ENCODE data around the gene KIF22. TPM values are rescaled to one million over a fixed set of nuclear protein-coding genes. Genes with fewer than 3 reads are reported as not detected.

KIF22 gene
- polyA plus RNA-seq, 1 of the 3 experiments (the other 2 are of a cell fraction) = 64.1 TPM

- no peaks in the 10 kb centered on the region for H3K9me3 ChIP-seq
- peak within 1 kb of the TSS; percentile 89 for H2AFZ ChIP-seq (ENCODE audit: low read depth)
- H3K27me3 ChIP-seq (ENCODE audit: insufficient read depth) = no peaks in the 10 kb centered on the region
- H3K9me2 ChIP-seq = no peaks in the 10 kb centered on the region
- no peaks in the 10 kb centered on the region for H4K20me1 ChIP-seq (ENCODE audit: insufficient read depth)
- peaks cover 36% of the 10 kb centered on the region for H3F3A ChIP-seq (replicated peaks; ENCODE audit: insufficient read depth)
- CTCF ChIA-PET = interaction anchor here (0.5 to 14.0 kb wide), 27 partner anchors 8 to 602 kb away, joined by 3 to 129 read pairs (median 4); partner anchors contain the start of genes ASPHD1, KCTD13, KIF22 and SEZ6L2
- H3K4me1 ChIP-seq (ENCODE audit: control insufficient read depth in 1 of 2, insufficient read depth in 2 of 2, low read depth in 1 of 2, low read length in 1 of 2) = peaks cover 26 to 55% of the 10 kb centered on the region in 2 experiments; a peak in 3 of 4 replicates
- peak within 1 kb of the TSS; percentile 97 for H3K4me2 ChIP-seq
- peak; percentile 93 for DNase-seq
- POLR2A ChIA-PET = interaction anchor here (0.8 to 1.7 kb wide), 7 partner anchors 8 to 85 kb away, joined by 3 to 7 read pairs (median 4); partner anchors contain the start of genes CDIPT, KIF22, MAZ and SEZ6L2
- WGBS (ENCODE audit: low lambda C conversion rate) = 1% methylated on average over 39 of the region's 70 CpGs
- peak within 1 kb of the TSS; percentile 64 to 94 for H3K27ac ChIP-seq (ENCODE audit: low read depth in 2 of 2, low read length in 1 of 2)
- H3K36me3 ChIP-seq (replicated peaks in 1 of 2; ENCODE audit: control insufficient read depth in 1 of 2, insufficient read depth in 2 of 2, low read length in 1 of 2) = peaks cover 6 to 11% of the 10 kb centered on the region in 2 experiments
- peak within 1 kb of the TSS; percentile 72 for H3K9ac ChIP-seq
- peaks cover 77% of the 10 kb centered on the region for H3K79me2 ChIP-seq (ENCODE audit: insufficient read depth)
- peak within 1 kb of the TSS; percentile 72 to 77 for H3K4me3 ChIP-seq (ENCODE audit: low read depth in 2 of 2, low read length in 1 of 2)
- TF ChIP-seq MAX (IDR thresholded peaks at IDR 0.05; ENCODE audit: low read depth) = peak; percentile 73; the same call in 1 of the 2 replicates
- TF ChIP-seq EP300 (IDR thresholded peaks at IDR 0.05; ENCODE audit: borderline replicate concordance in 1 of 2, low read depth in 1 of 2, low read length in 1 of 2) = no peak
- TF ChIP-seq GABPA (IDR thresholded peaks at IDR 0.05; ENCODE audit: low read depth) = peak; percentile 56
- no peak for TF ChIP-seq RXRA (IDR thresholded peaks at IDR 0.05; ENCODE audit: borderline replicate concordance, low read depth)
- TF ChIP-seq REST (IDR thresholded peaks at IDR 0.05; ENCODE audit: low read depth, low read length) = peak; percentile 23; the same call in 1 of the 2 replicates
- peak; percentile 44 for TF ChIP-seq SMC3 (IDR thresholded peaks at IDR 0.05; ENCODE audit: low read depth, low read length)
- TF ChIP-seq IRF3 (IDR thresholded peaks at IDR 0.05; ENCODE audit: low read depth, low read length) = no peak
- peak; percentile 71; the same call in 1 of the 2 replicates for TF ChIP-seq SIN3A (IDR thresholded peaks at IDR 0.05; ENCODE audit: borderline replicate concordance, low read depth, low read length)
- no peak for TF ChIP-seq FOSL2 (IDR thresholded peaks at IDR 0.05; ENCODE audit: borderline replicate concordance, low read depth)
- 0 out of 2 replicates have a peak, but pooled peaks have one; percentile 5 for TF ChIP-seq ZBTB33 (IDR thresholded peaks at IDR 0.05; ENCODE audit: borderline replicate concordance, low read depth)
- TF ChIP-seq USF2 (IDR thresholded peaks at IDR 0.05; ENCODE audit: borderline replicate concordance, low read depth, low read length) = no peak
- TF ChIP-seq POLR2AphosphoS5 (IDR thresholded peaks at IDR 0.05; ENCODE audit: low read depth, low read length) = peak; percentile 52
- 0 out of 2 replicates have a peak, but pooled peaks have one; percentile 12 for TF ChIP-seq TEAD4 (IDR thresholded peaks at IDR 0.05; ENCODE audit: borderline replicate concordance, insufficient read depth)
- peak; percentile 65 for TF ChIP-seq RAD21 (IDR thresholded peaks at IDR 0.05; ENCODE audit: low read length)
- TF ChIP-seq USF1 (IDR thresholded peaks at IDR 0.05; ENCODE audit: borderline replicate concordance, low read depth) = peak; percentile 9; the same call in 1 of the 2 replicates
- TF ChIP-seq CHD2 (IDR thresholded peaks at IDR 0.05; ENCODE audit: low read length, partially characterized antibody) = peak; percentile 58
- TF ChIP-seq RFX5 (IDR thresholded peaks at IDR 0.05; ENCODE audit: low read length) = peak; percentile 70; the same call in 1 of the 2 replicates
- TF ChIP-seq MEF2A (IDR thresholded peaks at IDR 0.05; ENCODE audit: borderline replicate concordance, low read depth) = no peak
- no peak for TF ChIP-seq EZH2phosphoT487 (IDR thresholded peaks at IDR 0.05; ENCODE audit: borderline replicate concordance, low read depth)
- peak; percentile 87 for TF ChIP-seq TAF1 (IDR thresholded peaks at IDR 0.05; ENCODE audit: borderline replicate concordance, low read depth, low read length)
- peak; percentile 100 for TF ChIP-seq NRF1 (IDR thresholded peaks at IDR 0.05; ENCODE audit: low read depth, low read length)
Observed at GRCh38 chr16:29815793-29816693, 25.5 kb downstream of the KIF22 start, which contains the start of gene PAGR1. Gene PAGR1, plus strand, starts transcription at chr16:29816152. Its CDS starts 374 bp downstream, at chr16:29816526.

Data from SK-N-SH (cell line).